HFF-Myc (cell line): ENCODE data around the gene DSG2.
"Not testable (repeated sequence)": the region's sequence is repeated elsewhere in the genome, so short reads cannot be mapped to it uniquely, and the experiment has no call there.

Experiments
- DNase-seq: peaks from one replicate; pipeline ENCODE4 v3.0.0-alpha.2; 2011; ENCODE audit warnings: low read depth; ENCODE audit errors: extremely low read depth
- H3K4me3 ChIP-seq: replicated peaks from 2 replicates; pipeline ENCODE4 v1.5.1; 2011; ENCODE audit warnings: low read depth, mild to moderate bottlenecking, control low read depth, low read length
- CTCF ChIP-seq: IDR thresholded peaks from 2 replicates; pipeline ENCODE4 v1.5.1; 2012; ENCODE audit warnings: mild to moderate bottlenecking, low read depth, low read length, control low read depth; ENCODE audit errors: missing control alignments

Gene DSG2

GRCh38 chr18:31506024-31506742 lies 8.2 kb downstream of the DSG2 start:
- H3K4me3 ChIP-seq, result no peak overlapping the region
- DNase-seq, result no peak
- TF ChIP-seq CTCF, result no peak

GRCh38 chr18:31507124-31507523 lies 9.1 kb downstream of the DSG2 start:
- not testable (repeated sequence) for DNase-seq, H3K4me3 ChIP-seq

- no peak for TF ChIP-seq CTCF
- H3K4me3 ChIP-seq, result no peak overlapping the region
- no peak for DNase-seq
These were observed 10.8 kb downstream of the DSG2 start for GRCh38 chr18:31508781-31509180.

- H3K4me3 ChIP-seq, result no peak overlapping the region
- no peak for TF ChIP-seq CTCF
- DNase-seq, result no peak
These were observed 11.6 kb downstream of the DSG2 start for GRCh38 chr18:31509571-31509970.

- no peak for DNase-seq
- no peak overlapping the region for H3K4me3 ChIP-seq
- TF ChIP-seq CTCF, result no peak
These were observed 12.3 kb downstream of the DSG2 start for GRCh38 chr18:31510319-31510718.

- no peak for DNase-seq
- no peak overlapping the region for H3K4me3 ChIP-seq
- TF ChIP-seq CTCF, result no peak
These were observed 13.1 kb downstream of the DSG2 start for GRCh38 chr18:31511098-31511497.

- H3K4me3 ChIP-seq, result no peak overlapping the region
- TF ChIP-seq CTCF, result no peak
- DNase-seq, result no peak
These were observed 14.3 kb downstream of the DSG2 start for GRCh38 chr18:31512203-31512764.
